ENCODE data around the gene BBIP1. TPM values are rescaled to one million over a fixed set of nuclear protein-coding genes. Genes with fewer than 3 reads are reported as not detected.

The BBIP1 gene
- total and polyA plus RNA-seq, 9 of the 15 experiments (the other 6 are each of a cell fraction or from before 2014, with no cell fraction given) = 5.2 to 31.0 (median 19.4) TPM

DNA sequence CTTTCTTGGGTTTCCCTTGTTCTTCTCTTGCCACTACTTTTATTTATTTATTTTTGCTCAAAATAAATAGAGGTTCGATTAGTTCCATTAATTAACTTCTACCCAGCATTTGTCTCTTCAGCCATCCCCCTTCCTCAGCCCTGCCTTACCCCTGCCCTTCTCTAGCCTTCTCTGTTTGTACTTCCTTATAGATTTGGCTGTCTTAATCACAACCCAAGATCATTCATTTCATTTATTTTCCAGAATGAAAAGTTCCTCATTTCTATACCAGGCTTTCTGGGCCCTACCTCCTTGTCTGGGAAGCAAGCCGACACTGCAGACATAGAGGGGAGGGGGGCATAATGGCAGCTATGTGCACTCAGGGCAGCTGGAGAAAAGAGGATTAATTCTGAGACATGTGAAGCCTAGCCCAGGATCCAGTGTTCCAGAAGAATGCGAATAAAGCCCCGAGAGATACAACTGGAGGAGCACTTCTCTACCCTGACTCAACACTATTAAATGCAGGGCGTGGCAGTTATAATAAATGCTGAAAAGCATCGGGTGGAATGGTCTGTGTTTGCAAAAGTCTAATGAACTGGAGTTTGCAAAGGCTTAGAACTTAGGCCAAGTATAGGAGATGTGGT is 53.7 kb downstream of the BBIP1 start:
- ChIA-PET POLR2A (no interaction called here), CTCF (ENCODE audit: low intra/inter-chr PET ratio) (no interaction called here)
- H3K9me3 ChIP-seq (replicated peaks; ENCODE audit: control insufficient read depth, insufficient read depth, low read depth, low read length) = no peaks in the 10 kb centered on the region
- no peak overlapping the region for H3K4me3 ChIP-seq
- intact Hi-C loops (cut with micrococcal nuclease) = no loop called here
- peak overlapping the region; percentile 80 for H3K27ac ChIP-seq (ENCODE audit: extremely low read depth, low read depth, low read length)
- no peaks in the 10 kb centered on the region for H3K79me2 ChIP-seq (ENCODE audit: control insufficient read depth, insufficient read depth, low read length)
- 0 out of 2 replicates have a peak, but pooled peaks have one; percentile 43 for TF ChIP-seq KAT7 (CRISPR knock-in tag; IDR thresholded peaks at IDR 0.05; ENCODE audit: borderline replicate concordance)
- TF ChIP-seq, protein P1, sequence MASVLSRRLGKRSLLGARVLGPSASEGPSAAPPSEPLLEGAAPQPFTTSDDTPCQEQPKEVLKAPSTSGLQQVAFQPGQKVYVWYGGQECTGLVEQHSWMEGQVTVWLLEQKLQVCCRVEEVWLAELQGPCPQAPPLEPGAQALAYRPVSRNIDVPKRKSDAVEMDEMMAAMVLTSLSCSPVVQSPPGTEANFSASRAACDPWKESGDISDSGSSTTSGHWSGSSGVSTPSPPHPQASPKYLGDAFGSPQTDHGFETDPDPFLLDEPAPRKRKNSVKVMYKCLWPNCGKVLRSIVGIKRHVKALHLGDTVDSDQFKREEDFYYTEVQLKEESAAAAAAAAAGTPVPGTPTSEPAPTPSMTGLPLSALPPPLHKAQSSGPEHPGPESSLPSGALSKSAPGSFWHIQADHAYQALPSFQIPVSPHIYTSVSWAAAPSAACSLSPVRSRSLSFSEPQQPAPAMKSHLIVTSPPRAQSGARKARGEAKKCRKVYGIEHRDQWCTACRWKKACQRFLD (CRISPR knock-in tag; IDR thresholded peaks at IDR 0.05) = 0 out of 2 replicates have a peak, but pooled peaks have one; percentile 27
- TF ChIP-seq, protein P2, sequence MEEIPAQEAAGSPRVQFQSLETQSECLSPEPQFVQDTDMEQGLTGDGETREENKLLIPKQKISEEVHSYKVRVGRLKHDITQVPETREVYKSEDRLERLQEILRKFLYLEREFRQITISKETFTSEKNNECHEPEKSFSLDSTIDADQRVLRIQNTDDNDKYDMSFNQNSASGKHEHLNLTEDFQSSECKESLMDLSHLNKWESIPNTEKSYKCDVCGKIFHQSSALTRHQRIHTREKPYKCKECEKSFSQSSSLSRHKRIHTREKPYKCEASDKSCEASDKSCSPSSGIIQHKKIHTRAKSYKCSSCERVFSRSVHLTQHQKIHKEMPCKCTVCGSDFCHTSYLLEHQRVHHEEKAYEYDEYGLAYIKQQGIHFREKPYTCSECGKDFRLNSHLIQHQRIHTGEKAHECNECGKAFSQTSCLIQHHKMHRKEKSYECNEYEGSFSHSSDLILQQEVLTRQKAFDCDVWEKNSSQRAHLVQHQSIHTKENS (CRISPR knock-in tag; IDR thresholded peaks at IDR 0.05) = no peak
- BruUV-seq (replicated peaks) = no TSS peak
- DNase-seq (ENCODE audit: extremely low read depth in 1 of 4, low spot score in 3 of 4) = no peak
- H3K27me3 ChIP-seq (ENCODE audit: control insufficient read depth in 2 of 2, insufficient read depth in 2 of 2, low read length in 2 of 2) = no peaks in the 10 kb centered on the region
- WGBS (ENCODE audit: insufficient coverage, low coverage, missing lambda C conversion rate) = 29% methylated on average over 6 of the region's 6 CpGs
- H3K9me1 ChIP-seq (ENCODE audit: control insufficient read depth, insufficient read depth, low read length) = no peaks in the 10 kb centered on the region
- FAIRE-seq = no peak
- no peak overlapping the region for H3K4me2 ChIP-seq (ENCODE audit: insufficient read depth, low read length)
- H3K4me1 ChIP-seq (replicated peaks in 1 of 2; ENCODE audit: control insufficient read depth in 2 of 2, insufficient read depth in 2 of 2, low read length in 2 of 2) = peaks cover 9 to 54% of the 10 kb centered on the region in 2 experiments
- H3K9ac ChIP-seq (ENCODE audit: insufficient read depth in 1 of 2, low read depth in 2 of 2, low read length in 2 of 2) = peak overlapping the region in 1 of 2 experiments; percentile 67; a peak in 2 of 4 replicates
- no peaks in the 10 kb centered on the region for H4K20me1 ChIP-seq (replicated peaks; ENCODE audit: control insufficient read depth, insufficient read depth, low read length)
- in situ Hi-C loops (cut with MboI) = no loop called here
- no peaks in the 10 kb centered on the region for H3K36me3 ChIP-seq (ENCODE audit: control insufficient read depth, insufficient read depth, low read length)
- ATAC-seq = peak; percentile 5; the same call in 2 of the 3 replicates
- peak overlapping the region; percentile 99 for H2AFZ ChIP-seq (ENCODE audit: low read depth, low read length)

Measured in K562 (cell line).